Measurements from ENCODE around the gene PNO1.

The PNO1 gene

GRCh38 chr2:68195096-68195495 lies 37.4 kb downstream of the PNO1 start:
- DNase-seq (ENCODE audit: low read depth), result no peak

GRCh38 chr2:68196120-68196716 lies 38.5 kb downstream of the PNO1 start:
- peak; percentile 14 for DNase-seq (ENCODE audit: low read depth)

GRCh38 chr2:68200157-68200787 lies 42.6 kb downstream of the PNO1 start:
- DNase-seq (ENCODE audit: low read depth), result no peak

- no peak for DNase-seq (ENCODE audit: low read depth)
These were observed 45.9 kb downstream of the PNO1 start for GRCh38 chr2:68203587-68203986.

GRCh38 chr2:68206793-68207192 lies 49.1 kb downstream of the PNO1 start:
- no peak for DNase-seq (ENCODE audit: low read depth)

GRCh38 chr2:68214381-68214780 lies 56.7 kb downstream of the PNO1 start:
- no peak for DNase-seq (ENCODE audit: low read depth)

- no peak for DNase-seq (ENCODE audit: low read depth)
These were observed 59.0 kb downstream of the PNO1 start for GRCh38 chr2:68216454-68217310.

GRCh38 chr2:68217729-68218128 lies 60.0 kb downstream of the PNO1 start:
- DNase-seq (ENCODE audit: low read depth), result no peak

- no peak for DNase-seq (ENCODE audit: low read depth)
These were observed 60.7 kb downstream of the PNO1 start for GRCh38 chr2:68218343-68218901.

GRCh38 chr2:68222287-68222686 lies 64.6 kb downstream of the PNO1 start:
- DNase-seq (ENCODE audit: low read depth), result no peak

GRCh38 chr2:68223419-68223818 lies 65.7 kb downstream of the PNO1 start:
- no peak for DNase-seq (ENCODE audit: low read depth)

GRCh38 chr2:68225119-68225632 lies 67.5 kb downstream of the PNO1 start:
- no peak for DNase-seq (ENCODE audit: low read depth)

All from stimulated activated CD8-positive, alpha-beta memory T cell treated with anti-CD3 and anti-CD28 coated beads, Interleukin-12 subunit alpha, Interleukin-12 subunit beta, amount 100 ng/mL, for 1 hour (primary cell).